GM12872 (cell line): Measurements from ENCODE around the gene ACTR3.
A peak's percentile ranks its signal among the peaks of the same experiment; 100 is the strongest.

Experiments
- TF ChIP-seq, protein P1 (sequence below): IDR thresholded peaks from 3 replicates; pipeline ENCODE4 v1.5.1; 2011; ENCODE audit warnings: low read depth, mild to moderate bottlenecking, low read length, moderate library complexity; ENCODE audit not compliant: insufficient read depth

The ACTR3 gene

DNA sequence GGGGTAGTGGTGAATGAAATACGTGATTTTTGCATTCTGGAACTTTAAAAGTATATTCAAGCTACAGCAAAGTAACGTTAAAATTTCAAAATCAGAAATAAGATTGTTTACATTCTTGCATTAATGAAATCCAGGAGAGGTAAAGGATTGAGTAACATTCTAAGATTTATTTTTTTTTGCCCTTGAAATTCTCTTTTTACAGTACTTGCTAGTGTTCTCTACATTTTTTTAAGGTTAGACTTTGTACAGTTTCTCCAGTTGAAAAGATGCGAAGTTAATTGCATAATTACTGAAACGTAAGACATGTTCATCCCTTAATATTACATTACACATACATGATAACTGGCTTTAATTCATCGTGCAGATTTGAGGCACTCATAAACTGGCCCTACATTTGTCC lies 74.5 kb downstream of the ACTR3 start:
- TF ChIP-seq, protein P1, sequence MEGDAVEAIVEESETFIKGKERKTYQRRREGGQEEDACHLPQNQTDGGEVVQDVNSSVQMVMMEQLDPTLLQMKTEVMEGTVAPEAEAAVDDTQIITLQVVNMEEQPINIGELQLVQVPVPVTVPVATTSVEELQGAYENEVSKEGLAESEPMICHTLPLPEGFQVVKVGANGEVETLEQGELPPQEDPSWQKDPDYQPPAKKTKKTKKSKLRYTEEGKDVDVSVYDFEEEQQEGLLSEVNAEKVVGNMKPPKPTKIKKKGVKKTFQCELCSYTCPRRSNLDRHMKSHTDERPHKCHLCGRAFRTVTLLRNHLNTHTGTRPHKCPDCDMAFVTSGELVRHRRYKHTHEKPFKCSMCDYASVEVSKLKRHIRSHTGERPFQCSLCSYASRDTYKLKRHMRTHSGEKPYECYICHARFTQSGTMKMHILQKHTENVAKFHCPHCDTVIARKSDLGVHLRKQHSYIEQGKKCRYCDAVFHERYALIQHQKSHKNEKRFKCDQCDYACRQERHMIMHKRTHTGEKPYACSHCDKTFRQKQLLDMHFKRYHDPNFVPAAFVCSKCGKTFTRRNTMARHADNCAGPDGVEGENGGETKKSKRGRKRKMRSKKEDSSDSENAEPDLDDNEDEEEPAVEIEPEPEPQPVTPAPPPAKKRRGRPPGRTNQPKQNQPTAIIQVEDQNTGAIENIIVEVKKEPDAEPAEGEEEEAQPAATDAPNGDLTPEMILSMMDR = no peak

GRCh38 chr2:113965228-113965627 lies 75.3 kb downstream of the ACTR3 start:
- TF ChIP-seq, protein P1 = no peak

DNA sequence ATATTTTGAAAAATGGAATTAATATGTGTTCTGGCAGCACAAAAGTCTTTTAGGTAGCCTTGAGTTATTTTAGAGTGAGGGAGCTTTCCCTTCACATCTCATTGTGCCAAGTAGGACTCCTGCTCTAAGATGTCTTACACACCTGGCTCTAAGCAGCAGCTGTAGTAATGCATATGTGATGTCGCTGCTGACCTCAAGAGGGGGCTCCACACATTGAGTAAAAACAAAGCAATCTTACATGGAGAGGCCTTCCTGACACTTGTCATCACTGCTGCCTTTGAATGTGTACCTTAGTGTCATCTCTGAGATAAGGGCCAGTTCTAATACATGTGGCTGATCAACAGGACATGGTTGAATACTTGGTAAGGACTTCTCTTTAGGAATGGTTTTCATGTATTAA lies 75.8 kb downstream of the ACTR3 start:
- TF ChIP-seq, protein P1 = peak; percentile 74

DNA sequence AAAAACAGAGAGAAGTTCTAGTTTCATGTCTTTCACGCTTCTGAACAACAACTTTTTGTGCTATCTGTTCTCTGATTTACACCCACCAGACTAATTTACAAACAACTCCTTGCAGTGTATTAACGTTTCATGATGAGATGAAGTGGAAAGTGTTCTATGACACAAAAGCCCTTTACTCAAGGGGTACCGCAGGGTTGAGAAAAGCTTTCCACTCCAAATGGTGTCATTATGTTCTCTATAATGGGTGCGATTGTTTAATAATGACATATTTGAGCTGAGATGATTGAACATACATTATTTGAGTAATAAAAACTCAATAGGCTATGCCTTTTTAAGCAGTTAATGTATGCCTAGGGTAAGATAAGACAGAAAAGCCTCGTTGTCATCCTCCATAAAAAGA lies 76.3 kb downstream of the ACTR3 start:
- TF ChIP-seq, protein P1 = no peak

GRCh38 chr2:113966832-113967231 lies 76.9 kb downstream of the ACTR3 start:
- TF ChIP-seq, protein P1 = no peak

DNA sequence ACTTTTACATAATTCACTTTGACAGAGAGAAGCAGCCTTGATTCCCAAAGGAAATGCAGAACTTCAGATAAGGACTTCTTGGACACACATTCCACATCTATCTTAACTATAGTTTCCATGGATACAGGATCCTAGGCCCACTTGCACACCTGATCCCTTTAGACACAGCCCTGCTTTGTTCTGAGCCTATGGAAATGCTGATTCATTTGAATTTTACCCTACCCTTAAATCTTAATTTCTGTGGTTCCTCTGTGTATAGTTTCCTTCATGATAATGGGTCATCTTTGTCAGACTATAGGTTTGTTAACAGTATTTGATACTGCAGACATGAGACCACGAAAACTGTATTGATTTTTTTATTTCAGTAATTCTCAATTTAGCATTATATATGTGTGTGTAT lies 77.4 kb downstream of the ACTR3 start:
- TF ChIP-seq, protein P1 = no peak

DNA sequence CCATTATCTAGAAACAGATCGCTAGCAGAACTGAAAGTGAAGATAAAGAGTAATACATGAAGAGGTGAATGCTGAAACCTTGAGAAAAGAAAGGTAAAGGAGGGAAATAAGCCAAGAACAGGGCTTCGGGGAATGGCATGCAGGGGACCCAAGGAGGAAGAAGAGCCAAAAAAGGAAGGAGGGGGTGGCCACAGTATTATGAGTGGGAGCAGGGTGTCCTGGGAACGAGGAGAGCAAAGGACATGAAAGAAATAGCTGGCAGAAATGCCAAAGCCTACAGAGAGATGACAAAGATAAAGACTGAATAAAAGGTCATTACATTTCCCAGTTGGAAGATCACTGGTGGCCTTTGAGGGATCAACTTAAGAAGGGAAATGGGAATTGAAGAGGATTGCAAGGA lies 82.9 kb downstream of the ACTR3 start:
- TF ChIP-seq, protein P1 = no peak

GRCh38 chr2:113973810-113974209 lies 83.9 kb downstream of the ACTR3 start:
- TF ChIP-seq, protein P1 = no peak
